ENCODE measurements around the gene GPATCH1. TPM values are rescaled to one million over a fixed set of nuclear protein-coding genes. Genes with fewer than 3 reads are reported as not detected.

Gene GPATCH1
- total and polyA plus RNA-seq, 2 of the 4 experiments (the other 2 are of a cell fraction), result 5.1 to 7.5 TPM

DNA sequence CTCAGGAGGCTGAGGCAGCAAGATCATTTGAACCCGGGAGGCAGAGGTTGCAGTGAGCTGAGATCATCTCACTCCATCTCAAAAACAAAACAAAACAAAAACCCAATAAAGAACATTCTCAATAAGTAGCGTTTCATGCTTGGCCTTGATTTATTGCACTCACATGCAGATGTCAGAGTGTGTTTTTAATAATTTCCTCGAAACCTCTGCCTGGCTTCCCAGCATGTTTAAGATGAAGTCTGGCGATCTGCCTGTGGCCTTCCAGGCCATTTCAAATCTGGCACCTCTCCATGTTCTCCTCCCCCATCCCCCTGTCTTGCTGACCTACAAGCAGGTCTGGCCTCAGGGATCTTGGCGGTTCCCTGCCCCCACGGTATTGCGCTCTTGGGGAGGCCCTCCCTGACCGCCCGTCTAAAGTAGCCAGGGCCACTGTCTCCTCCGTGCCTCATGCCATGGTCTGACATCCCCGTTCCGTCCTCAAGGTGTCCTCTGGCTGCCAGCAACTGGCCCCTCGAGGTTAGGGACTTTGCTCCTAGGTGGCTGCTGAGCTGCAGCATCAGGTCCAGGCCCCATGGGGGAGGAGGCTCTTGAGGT is 52.6 kb downstream of the GPATCH1 start:
- H2AK5ac ChIP-seq (ENCODE audit: low read depth, low read length), result no peak overlapping the region
- dilution Hi-C loops (cut with HindIII; ENCODE audit: low sequenced_read_pairs, unreplicated experiment) (no loop called here), in situ Hi-C loops (cut with MboI; ENCODE audit: low sequenced_read_pairs) (loop anchor here (10.0 kb wide), 1 partner anchor 51 kb away; no protein-coding TSS in a partner anchor), intact Hi-C loops (cut with micrococcal nuclease) (no loop called here)
- no peak overlapping the region for H3K4me2 ChIP-seq (ENCODE audit: low read depth, low read length)
- no peak overlapping the region for H2BK5ac ChIP-seq (ENCODE audit: low read depth, low read length, poor library complexity, severe bottlenecking)
- no peak overlapping the region for H3K18ac ChIP-seq (ENCODE audit: low read depth, low read length)
- no peak overlapping the region for H2AFZ ChIP-seq (replicated peaks; ENCODE audit: low read length, poor library complexity)
- H3K4ac ChIP-seq (ENCODE audit: low read depth, low read length), result no peak overlapping the region
- no TSS peak for BruUV-seq (replicated peaks)
- H4K8ac ChIP-seq (ENCODE audit: low read depth in 2 of 2, low read length in 2 of 2), result no peak overlapping the region
- H3K27me3 ChIP-seq (ENCODE audit: control insufficient read depth, insufficient read depth, low read length), result no peaks in the 10 kb centered on the region
- H3K9me3 ChIP-seq (ENCODE audit: control insufficient read depth, insufficient read depth, low read length), result no peaks in the 10 kb centered on the region
- no peak overlapping the region for H2BK120ac ChIP-seq (ENCODE audit: low read depth, low read length)
- H3K23ac ChIP-seq (ENCODE audit: low read depth, low read length), result no peak overlapping the region
- no peak for TF ChIP-seq MAFK (IDR thresholded peaks at IDR 0.05; ENCODE audit: low read depth, low read length)
- TF ChIP-seq, protein P1, sequence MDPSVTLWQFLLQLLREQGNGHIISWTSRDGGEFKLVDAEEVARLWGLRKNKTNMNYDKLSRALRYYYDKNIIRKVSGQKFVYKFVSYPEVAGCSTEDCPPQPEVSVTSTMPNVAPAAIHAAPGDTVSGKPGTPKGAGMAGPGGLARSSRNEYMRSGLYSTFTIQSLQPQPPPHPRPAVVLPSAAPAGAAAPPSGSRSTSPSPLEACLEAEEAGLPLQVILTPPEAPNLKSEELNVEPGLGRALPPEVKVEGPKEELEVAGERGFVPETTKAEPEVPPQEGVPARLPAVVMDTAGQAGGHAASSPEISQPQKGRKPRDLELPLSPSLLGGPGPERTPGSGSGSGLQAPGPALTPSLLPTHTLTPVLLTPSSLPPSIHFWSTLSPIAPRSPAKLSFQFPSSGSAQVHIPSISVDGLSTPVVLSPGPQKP (IDR thresholded peaks at IDR 0.05; ENCODE audit: borderline replicate concordance, low read depth, low read length), result no peak
- no peak for TF ChIP-seq CEBPB (IDR thresholded peaks at IDR 0.05; ENCODE audit: low read depth, low read length)
- TF ChIP-seq SMC3 (IDR thresholded peaks at IDR 0.05; ENCODE audit: low read depth, low read length), result no peak
- TF ChIP-seq CTCF (conservative IDR thresholded peaks at IDR 0.05; ENCODE audit: low read depth, low read length), result no peak
- TF ChIP-seq RFX5 (IDR thresholded peaks at IDR 0.05; ENCODE audit: low read depth, low read length), result no peak
- no peak for TF ChIP-seq MXI1 (IDR thresholded peaks at IDR 0.05; ENCODE audit: borderline replicate concordance, low read depth, low read length)
- no peak overlapping the region for H3K9ac ChIP-seq (ENCODE audit: low read depth, low read length)
- H3K14ac ChIP-seq (replicated peaks; ENCODE audit: low read depth, low read length), result no peak overlapping the region
- ATAC-seq (ENCODE audit: low read depth) (no peak), DNase-seq (no peak)
- ChIA-PET CTCF (interaction anchor here (1.1 kb wide), 1 partner anchor 10 kb away, joined by 3 read pairs; no protein-coding TSS in a partner anchor), POLR2A (ENCODE audit: unreplicated experiment) (no interaction called here)
- no peak overlapping the region for H2BK15ac ChIP-seq (ENCODE audit: low read depth, low read length)
- H4K5ac ChIP-seq (ENCODE audit: low read depth, low read length), result no peak overlapping the region; the same call in 1 of the 2 replicates
- no peaks in the 10 kb centered on the region for H4K20me1 ChIP-seq (ENCODE audit: insufficient read depth, low read length)
- no peak overlapping the region for H4K91ac ChIP-seq (ENCODE audit: insufficient read depth, low read depth, low read length)
- no peak overlapping the region for H3K56ac ChIP-seq (ENCODE audit: extremely low read depth, insufficient read depth, low read length)
- 27% methylated on average over 5 of the region's 13 CpGs; no CpG with 5 or more reads in 1 of the 2 experiments for WGBS, 2 experiments (ENCODE audit: extremely low coverage in 2 of 2, insufficient read length in 1 of 2)
- H3K27ac ChIP-seq (ENCODE audit: insufficient read depth, low read length), result no peak overlapping the region
- no peaks in the 10 kb centered on the region for H3K9me1 ChIP-seq (ENCODE audit: insufficient read depth, low read length)
- no peaks in the 10 kb centered on the region for H3K79me1 ChIP-seq (ENCODE audit: low read depth in 1 of 2, low read length in 2 of 2)
- H3K4me1 ChIP-seq (ENCODE audit: control insufficient read depth, insufficient read depth, low read length), result peaks cover 2% of the 10 kb centered on the region; the same call in 1 of the 2 replicates
- H3K4me3 ChIP-seq (ENCODE audit: insufficient read depth, low read depth, low read length), result no peak overlapping the region
- H2AK9ac ChIP-seq (replicated peaks; ENCODE audit: low read depth, low read length, poor library complexity), result no peak overlapping the region
- no peak overlapping the region for H2BK20ac ChIP-seq (ENCODE audit: low read depth, low read length)
- H3K36me3 ChIP-seq (ENCODE audit: control insufficient read depth, insufficient read depth, low read length), result peaks cover 5% of the 10 kb centered on the region

All from IMR-90 (cell line).